ENCODE results near the gene NAP1L1.

Gene NAP1L1

DNA sequence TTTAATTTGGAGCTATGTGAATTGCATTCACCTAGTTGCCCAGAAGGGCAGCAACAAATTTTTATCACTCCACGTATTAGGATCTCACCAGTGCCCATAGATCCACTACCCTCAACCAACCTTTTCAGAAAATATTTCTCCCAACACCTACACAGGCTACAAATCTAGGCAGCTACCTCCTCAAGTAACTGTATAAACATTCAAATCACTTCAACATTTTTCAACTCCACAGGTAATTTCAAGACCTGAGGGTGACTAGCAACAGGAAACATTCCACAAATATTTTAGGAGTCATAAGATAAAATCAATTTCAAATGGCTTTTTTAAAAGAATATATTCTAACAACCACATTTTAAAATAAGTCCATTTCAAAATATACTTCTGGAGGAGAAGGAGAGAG is 65.8 kb downstream of the NAP1L1 start:
- no peak for DNase-seq (ENCODE audit: low read depth in 2 of 2)
- TF ChIP-seq CTCF (IDR thresholded peaks at IDR 0.05; ENCODE audit: low read depth, low read length): no peak
- no peak overlapping the region for H3K4me3 ChIP-seq (replicated peaks in 1 of 2; ENCODE audit: low read depth in 2 of 2, low read length in 2 of 2)

DNA sequence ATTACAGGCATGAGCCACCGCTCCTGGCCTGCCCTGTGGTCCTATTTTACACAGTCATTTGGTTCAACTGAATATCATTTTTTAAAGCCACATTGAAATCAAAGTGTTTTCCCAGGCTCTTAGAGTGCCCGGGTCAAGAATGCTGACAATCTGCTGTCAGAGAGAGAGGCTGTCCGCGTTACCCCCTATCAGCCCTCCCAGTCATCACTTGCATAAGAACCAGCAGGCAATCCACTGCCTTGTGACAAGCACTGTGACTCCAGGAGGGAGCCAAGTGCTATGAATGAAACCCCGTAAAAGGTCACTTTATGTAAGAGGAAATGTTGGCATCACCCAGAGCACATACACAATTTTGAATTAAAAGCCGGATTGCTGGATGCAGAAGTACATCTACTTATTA is 66.4 kb downstream of the NAP1L1 start:
- DNase-seq (ENCODE audit: low read depth in 2 of 2): peak; percentile 54 to 85
- TF ChIP-seq CTCF (IDR thresholded peaks at IDR 0.05; ENCODE audit: low read depth, low read length): no peak
- H3K4me3 ChIP-seq (replicated peaks in 1 of 2; ENCODE audit: low read depth in 2 of 2, low read length in 2 of 2): no peak overlapping the region

GRCh38 chr12:76014007-76014406 is 70.5 kb downstream of the NAP1L1 start:
- TF ChIP-seq CTCF (IDR thresholded peaks at IDR 0.05; ENCODE audit: low read depth, low read length): no peak
- no peak for DNase-seq (ENCODE audit: low read depth in 2 of 2)
- no peak overlapping the region for H3K4me3 ChIP-seq (replicated peaks in 1 of 2; ENCODE audit: low read depth in 2 of 2, low read length in 2 of 2)

DNA sequence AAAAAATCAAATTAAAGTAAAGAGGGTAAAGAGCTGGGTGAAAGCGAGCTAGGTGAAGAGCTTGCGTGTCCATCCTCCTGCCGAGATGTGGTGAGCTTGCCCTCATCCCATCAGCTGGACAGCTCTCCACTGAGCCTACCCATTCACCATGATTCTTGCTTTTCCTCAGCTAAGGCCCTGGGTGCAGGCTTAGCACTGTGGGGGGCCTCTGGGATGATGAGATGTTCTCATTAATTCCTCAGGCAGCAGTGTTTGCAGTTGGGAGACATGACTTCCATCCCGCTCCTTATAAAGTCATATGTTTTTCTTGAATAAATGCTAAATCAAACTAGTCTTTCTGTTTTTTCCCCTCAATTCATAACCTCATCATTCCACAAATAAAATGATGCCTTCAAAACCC is 70.9 kb downstream of the NAP1L1 start:
- no peak overlapping the region for H3K4me3 ChIP-seq (replicated peaks in 1 of 2; ENCODE audit: low read depth in 2 of 2, low read length in 2 of 2)
- no peak for DNase-seq (ENCODE audit: low read depth in 2 of 2)
- TF ChIP-seq CTCF (IDR thresholded peaks at IDR 0.05; ENCODE audit: low read depth, low read length): no peak

DNA sequence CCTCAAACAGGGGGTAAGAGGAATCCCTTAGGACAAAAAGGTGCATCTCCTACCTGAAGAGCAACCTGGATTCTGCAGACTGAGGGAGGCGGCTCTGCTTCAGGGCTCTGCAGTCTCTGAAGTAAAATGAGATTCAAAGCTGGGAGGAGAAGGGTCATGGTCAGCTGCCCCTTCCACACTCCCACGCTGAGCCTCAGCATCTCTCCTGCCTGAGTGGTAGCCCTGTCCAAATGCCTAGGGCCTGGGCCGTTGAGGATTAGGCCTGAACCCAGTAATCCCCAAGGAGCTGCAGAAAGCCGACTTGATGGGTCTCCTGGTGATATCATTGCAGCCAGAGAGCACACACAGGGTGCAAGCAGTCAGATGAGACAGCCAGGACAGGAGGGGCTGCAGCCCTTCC is 71.8 kb downstream of the NAP1L1 start:
- no peak overlapping the region for H3K4me3 ChIP-seq (replicated peaks in 1 of 2; ENCODE audit: low read depth in 2 of 2, low read length in 2 of 2)
- TF ChIP-seq CTCF (IDR thresholded peaks at IDR 0.05; ENCODE audit: low read depth, low read length): no peak
- DNase-seq (ENCODE audit: low read depth in 2 of 2): no peak

DNA sequence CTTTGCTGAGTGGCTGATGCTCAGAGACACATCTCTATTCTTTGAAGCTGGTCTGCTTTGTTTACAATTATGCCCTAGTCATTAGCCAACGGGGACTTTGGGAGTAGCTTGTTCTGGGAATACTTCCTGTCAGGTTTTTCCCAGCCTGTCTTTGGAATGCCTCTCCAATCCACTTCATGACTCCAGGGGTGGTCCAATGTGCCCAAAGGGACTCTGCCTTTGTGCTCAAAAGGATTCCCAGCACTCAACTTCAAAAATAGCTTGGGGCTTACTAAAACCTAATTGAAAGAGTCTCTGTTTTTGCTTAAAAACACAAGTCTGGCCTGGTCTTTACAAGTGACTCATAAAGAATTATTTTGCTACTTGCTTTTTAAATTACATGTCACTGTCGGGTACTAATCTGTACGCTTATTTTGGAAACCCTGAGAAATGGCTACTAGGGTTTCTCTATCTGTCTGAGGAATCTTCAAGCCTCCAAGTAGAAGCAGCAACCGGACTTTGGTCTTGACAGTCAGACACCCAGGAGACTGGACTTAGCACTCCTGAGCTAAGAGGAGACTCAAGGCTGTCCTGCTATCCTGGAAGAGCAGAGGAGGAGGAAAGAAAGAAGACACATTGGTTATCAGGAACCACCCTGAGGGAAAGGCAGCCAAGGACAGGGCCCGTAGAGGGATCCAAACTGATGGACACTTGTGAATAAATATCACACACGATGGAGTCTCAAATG is 73.6 kb downstream of the NAP1L1 start:
- no peak for TF ChIP-seq CTCF (IDR thresholded peaks at IDR 0.05; ENCODE audit: low read depth, low read length)

DNA sequence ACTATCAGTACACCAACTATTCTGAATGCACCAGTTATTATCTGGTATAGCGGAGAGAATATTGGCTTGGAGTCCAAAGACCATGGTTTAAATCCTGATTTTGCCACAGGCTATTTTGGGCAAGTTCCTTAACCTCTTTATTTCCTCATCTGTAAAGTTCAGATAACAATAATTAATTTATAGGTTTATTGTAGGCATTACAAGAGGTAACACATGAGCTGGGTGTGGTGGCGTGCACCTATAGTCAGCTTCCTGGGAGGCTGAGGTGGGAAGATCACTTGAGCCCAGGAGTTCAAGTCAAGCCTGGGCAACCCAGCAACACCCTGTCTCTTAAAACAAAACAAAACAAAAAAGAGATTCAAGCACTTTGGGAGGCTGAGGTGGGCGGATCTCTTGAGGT is 76.1 kb downstream of the NAP1L1 start:
- no peak overlapping the region for H3K4me3 ChIP-seq (replicated peaks in 1 of 2; ENCODE audit: low read depth in 2 of 2, low read length in 2 of 2)
- TF ChIP-seq CTCF (IDR thresholded peaks at IDR 0.05; ENCODE audit: low read depth, low read length): no peak
- DNase-seq (ENCODE audit: low read depth in 2 of 2): no peak

More for the DNA sequence above, 73.6 kb downstream of the NAP1L1 start:
- H3K4me3 ChIP-seq (replicated peaks in 1 of 2; ENCODE audit: low read depth in 2 of 2, low read length in 2 of 2): no peak overlapping the region
- peak; percentile 40 to 47 for DNase-seq (ENCODE audit: low read depth in 2 of 2)
